Memory B cell (primary cell): Measurements from ENCODE around the gene ARHGAP29.

Experiments used
- ATAC-seq: fragments of 150-1000 bp; cut with Tn5 transposase; 2 replicates; pipeline ENCODE4 v1.10.0; 2021; ENCODE audit warnings: low read depth, mild to moderate bottlenecking, moderate library complexity
- DNase-seq, 2 donors: peaks; one replicate each; pipeline ENCODE4 v3.0.0; 2022; ENCODE audit warnings: low spot score in 2 of 2
- H3K27ac Mint-ChIP-seq: one replicate; pipeline ENCODE4 v1.8.0; 2022; ENCODE audit warnings: mild to moderate bottlenecking, moderate library complexity, mixed read lengths
- H3K27me3 Mint-ChIP-seq: one replicate; pipeline ENCODE4 v1.8.0; 2022; ENCODE audit warnings: mixed read lengths
- H3K36me3 Mint-ChIP-seq: one replicate; pipeline ENCODE4 v1.8.0; 2022; ENCODE audit warnings: mild to moderate bottlenecking, mixed read lengths
- H3K4me1 Mint-ChIP-seq: one replicate; pipeline ENCODE4 v1.8.0; 2022; ENCODE audit warnings: mixed read lengths
- H3K4me3 Mint-ChIP-seq: one replicate; pipeline ENCODE4 v1.8.0; 2022; ENCODE audit warnings: mild to moderate bottlenecking, moderate library complexity, mixed read lengths
- H3K9me3 Mint-ChIP-seq: one replicate; pipeline ENCODE4 v1.8.0; 2022; ENCODE audit warnings: mixed read lengths

Gene ARHGAP29

DNA sequence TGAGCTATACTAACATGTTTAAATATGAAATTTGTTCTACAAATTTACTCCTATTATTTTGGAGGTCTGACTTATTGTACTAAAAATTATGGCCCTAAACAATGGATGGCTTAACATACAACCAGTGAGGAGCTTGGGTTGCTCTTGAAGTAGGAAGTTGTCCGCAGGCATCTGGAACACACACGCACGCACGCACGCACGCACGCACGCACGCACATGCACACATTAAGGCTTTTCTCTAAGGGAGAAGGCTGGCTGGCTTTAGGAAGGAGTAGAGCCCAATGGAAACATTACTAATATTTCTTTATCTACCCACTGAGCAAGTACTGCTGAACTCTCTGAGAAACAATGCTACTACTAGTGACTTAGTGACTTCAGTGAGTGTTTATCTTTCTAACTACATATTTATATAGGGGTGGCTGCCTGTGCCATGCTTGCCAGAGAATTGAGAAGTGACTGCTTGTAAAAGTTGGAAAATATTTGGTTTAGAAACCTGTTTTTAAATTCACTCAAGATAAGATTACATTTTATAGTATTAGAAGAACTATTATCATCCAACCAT lies 16.2 kb upstream of the ARHGAP29 start:
- Mint-ChIP-seq H3K4me3 (no peak overlapping the region), H3K9me3 (no peaks in the 10 kb centered on the region), H3K27ac (no peak overlapping the region), H3K27me3 (peaks cover 5% of the 10 kb centered on the region), H3K4me1 (no peaks in the 10 kb centered on the region), H3K36me3 (no peaks in the 10 kb centered on the region)
- DNase-seq (no peak), ATAC-seq (no peak)

DNA sequence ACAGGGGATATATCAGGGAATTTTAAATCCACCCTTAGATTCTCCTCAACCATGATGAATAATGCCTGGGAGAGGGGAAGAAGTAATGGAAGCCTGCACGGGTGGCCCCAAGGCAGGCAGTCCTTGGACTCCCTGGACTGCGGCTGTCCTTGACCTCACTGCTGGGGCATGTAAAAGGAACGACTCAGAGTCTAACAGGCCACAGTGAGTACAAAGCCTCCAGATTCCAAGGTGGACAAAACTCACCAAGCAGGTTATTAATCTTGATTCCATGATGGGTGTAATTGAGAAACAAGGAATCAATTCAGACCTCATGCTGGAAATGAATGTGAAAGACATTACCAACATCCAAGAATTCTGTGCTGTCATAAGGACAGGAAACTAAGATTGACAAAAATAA lies 13.0 kb upstream of the ARHGAP29 start:
- Mint-ChIP-seq H3K4me3 (no peak overlapping the region), H3K27me3 (peaks cover 20% of the 10 kb centered on the region), H3K27ac (no peak overlapping the region), H3K4me1 (peaks cover 10% of the 10 kb centered on the region), H3K9me3 (no peaks in the 10 kb centered on the region), H3K36me3 (peaks cover 2% of the 10 kb centered on the region)
- DNase-seq (no peak), ATAC-seq (no peak)

DNA sequence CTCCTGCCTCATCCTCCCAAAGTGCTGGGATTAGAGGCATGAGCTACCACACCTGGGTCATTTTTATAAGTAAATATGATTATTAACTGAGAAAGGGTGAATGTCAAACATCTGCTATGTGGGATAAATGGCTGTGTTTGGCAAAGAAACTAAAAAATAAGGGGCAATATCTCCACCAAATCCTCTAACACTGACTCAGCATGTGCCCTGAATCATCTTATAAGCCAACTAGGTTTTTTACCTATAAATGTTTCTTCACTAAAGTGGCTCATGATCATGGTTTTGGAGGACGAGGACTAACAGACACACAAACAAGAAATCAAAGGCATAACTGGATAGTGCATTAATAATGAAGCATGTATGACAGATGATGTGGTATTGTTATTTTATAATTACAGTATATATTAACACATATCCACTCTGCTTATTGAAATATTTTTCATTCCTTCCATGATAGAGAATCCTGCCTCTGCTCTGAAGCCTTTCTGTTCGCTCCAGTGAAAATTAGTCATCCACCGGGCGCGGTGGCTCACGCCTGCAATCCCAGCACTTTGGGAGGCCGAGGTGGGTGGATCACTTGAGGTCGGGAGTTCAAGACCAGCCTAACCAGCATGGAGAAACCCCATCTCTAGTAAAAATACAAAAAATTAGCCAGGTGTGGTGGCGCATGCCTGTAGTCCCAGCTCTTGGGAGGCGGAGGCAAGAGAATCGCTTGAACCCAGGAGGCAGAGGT lies 11.7 kb upstream of the ARHGAP29 start:
- Mint-ChIP-seq H3K27me3 (peaks cover 20% of the 10 kb centered on the region), H3K4me1 (peaks cover 10% of the 10 kb centered on the region), H3K9me3 (no peaks in the 10 kb centered on the region), H3K27ac (no peak overlapping the region), H3K36me3 (peaks cover 2% of the 10 kb centered on the region), H3K4me3 (no peak overlapping the region)
- DNase-seq (no peak), ATAC-seq (no peak)

- DNase-seq: peak in 1 of 2 donors; percentile 22
- Mint-ChIP-seq H3K36me3 (peaks cover 2% of the 10 kb centered on the region), H3K9me3 (peaks cover 5% of the 10 kb centered on the region), H3K4me3 (peak overlapping the region; percentile 78), H3K27me3 (peaks cover 25% of the 10 kb centered on the region), H3K4me1 (peaks cover 10% of the 10 kb centered on the region), H3K27ac (no peak overlapping the region)
- peak; percentile 77 for ATAC-seq
Observed at GRCh38 chr1:94247138-94248094, 10.0 kb upstream of the ARHGAP29 start.

GRCh38 chr1:94246692-94247137 lies 9.3 kb upstream of the ARHGAP29 start:
- peaks cover 2% of the 10 kb centered on the region for H3K36me3 Mint-ChIP-seq
- peaks cover 6% of the 10 kb centered on the region for H3K9me3 Mint-ChIP-seq
- H3K27me3 Mint-ChIP-seq: peaks cover 24% of the 10 kb centered on the region
- DNase-seq (no peak), ATAC-seq (no peak)
- H3K4me1 Mint-ChIP-seq: peaks cover 10% of the 10 kb centered on the region
- peak overlapping the region; percentile 67 for H3K4me3 Mint-ChIP-seq
- H3K27ac Mint-ChIP-seq: no peak overlapping the region

DNA sequence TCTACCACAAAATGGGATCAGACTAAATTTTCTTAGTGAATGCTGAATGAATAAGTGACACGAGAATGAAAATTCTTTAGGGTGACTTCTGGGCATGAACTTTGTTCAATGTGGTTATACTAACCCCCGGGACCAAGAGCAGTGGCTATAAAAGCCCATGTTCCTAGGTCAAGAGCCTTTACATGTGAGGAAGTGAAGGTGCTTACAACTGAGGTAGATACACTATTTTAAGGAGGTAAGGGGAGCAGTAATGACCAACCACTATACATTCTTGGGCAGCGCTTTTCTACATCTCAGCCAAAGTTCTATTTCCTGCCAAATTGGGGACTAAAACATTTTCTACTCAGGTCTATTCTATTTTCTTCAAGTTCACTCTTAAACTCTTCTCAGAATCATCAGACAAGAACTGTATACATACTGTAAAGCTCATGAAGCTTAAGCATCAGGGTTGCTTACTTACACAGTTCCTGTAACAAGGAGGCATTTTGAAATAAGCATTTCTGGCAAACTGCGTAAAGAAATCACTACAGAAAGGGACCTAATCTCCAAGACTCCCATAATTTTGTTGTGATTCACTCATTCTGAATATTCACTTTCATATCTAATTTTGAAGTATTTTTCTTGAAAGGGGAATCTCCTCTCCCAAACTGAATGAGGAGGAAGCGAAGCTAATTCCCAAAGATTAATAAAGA lies 8.5 kb upstream of the ARHGAP29 start:
- peak overlapping the region; percentile 67 for H3K4me3 Mint-ChIP-seq
- no peak for DNase-seq
- peaks cover 22% of the 10 kb centered on the region for H3K27me3 Mint-ChIP-seq
- peaks cover 2% of the 10 kb centered on the region for H3K36me3 Mint-ChIP-seq
- peaks cover 6% of the 10 kb centered on the region for H3K9me3 Mint-ChIP-seq
- no peak for ATAC-seq
- peaks cover 10% of the 10 kb centered on the region for H3K4me1 Mint-ChIP-seq
- H3K27ac Mint-ChIP-seq: no peak overlapping the region

DNA sequence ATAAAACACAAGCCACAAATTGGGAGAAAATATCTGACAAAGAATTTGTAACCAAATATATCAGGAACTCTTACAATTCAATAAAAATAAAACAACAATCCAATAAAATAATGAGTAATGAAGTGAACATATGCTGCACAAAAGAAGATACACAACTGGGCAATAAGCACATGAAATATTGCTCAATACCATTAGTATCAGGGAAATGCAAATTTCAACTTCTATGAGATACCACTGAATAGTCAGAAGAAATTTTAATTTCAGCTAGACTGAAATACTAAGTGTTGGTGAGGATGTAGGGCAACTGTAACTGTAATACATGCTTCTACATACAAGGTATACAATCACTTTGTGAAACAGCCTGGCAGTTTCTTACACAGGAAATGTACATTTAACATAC lies 7.4 kb upstream of the ARHGAP29 start:
- peaks cover 10% of the 10 kb centered on the region for H3K4me1 Mint-ChIP-seq
- H3K4me3 Mint-ChIP-seq: no peak overlapping the region
- H3K36me3 Mint-ChIP-seq: peaks cover 2% of the 10 kb centered on the region
- H3K27ac Mint-ChIP-seq: no peak overlapping the region
- peaks cover 6% of the 10 kb centered on the region for H3K9me3 Mint-ChIP-seq
- ATAC-seq (no peak), DNase-seq (no peak)
- peaks cover 22% of the 10 kb centered on the region for H3K27me3 Mint-ChIP-seq

GRCh38 chr1:94243665-94244064 lies 6.3 kb upstream of the ARHGAP29 start:
- H3K27me3 Mint-ChIP-seq: peaks cover 26% of the 10 kb centered on the region
- peaks cover 10% of the 10 kb centered on the region for H3K4me1 Mint-ChIP-seq
- DNase-seq: no peak
- no peak for ATAC-seq
- no peak overlapping the region for H3K4me3 Mint-ChIP-seq
- H3K27ac Mint-ChIP-seq: no peak overlapping the region
- peaks cover 6% of the 10 kb centered on the region for H3K9me3 Mint-ChIP-seq
- peaks cover 2% of the 10 kb centered on the region for H3K36me3 Mint-ChIP-seq

DNA sequence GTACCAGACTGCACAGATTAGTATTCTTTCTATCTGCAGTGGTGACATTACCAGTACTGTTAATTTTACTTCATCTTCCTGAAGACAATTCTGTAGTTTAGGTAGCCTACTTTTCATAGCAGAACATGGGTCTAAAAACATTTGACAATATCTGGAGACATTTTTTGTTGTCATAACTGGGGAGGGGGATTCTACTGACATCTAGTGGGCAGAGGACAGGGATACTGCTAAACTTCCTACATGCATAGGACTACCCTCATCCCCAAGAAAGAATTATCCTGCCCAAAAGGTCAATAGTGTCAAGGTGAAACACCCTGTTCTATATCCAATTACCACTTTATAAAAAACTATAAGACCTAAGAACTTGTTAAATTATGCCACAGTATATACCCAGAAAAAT lies 3.4 kb upstream of the ARHGAP29 start:
- ATAC-seq: no peak
- Mint-ChIP-seq H3K4me1 (peaks cover 3% of the 10 kb centered on the region), H3K27me3 (peaks cover 26% of the 10 kb centered on the region), H3K36me3 (no peaks in the 10 kb centered on the region), H3K9me3 (peaks cover 8% of the 10 kb centered on the region), H3K4me3 (no peak overlapping the region), H3K27ac (no peak overlapping the region)
- DNase-seq: no peak

DNA sequence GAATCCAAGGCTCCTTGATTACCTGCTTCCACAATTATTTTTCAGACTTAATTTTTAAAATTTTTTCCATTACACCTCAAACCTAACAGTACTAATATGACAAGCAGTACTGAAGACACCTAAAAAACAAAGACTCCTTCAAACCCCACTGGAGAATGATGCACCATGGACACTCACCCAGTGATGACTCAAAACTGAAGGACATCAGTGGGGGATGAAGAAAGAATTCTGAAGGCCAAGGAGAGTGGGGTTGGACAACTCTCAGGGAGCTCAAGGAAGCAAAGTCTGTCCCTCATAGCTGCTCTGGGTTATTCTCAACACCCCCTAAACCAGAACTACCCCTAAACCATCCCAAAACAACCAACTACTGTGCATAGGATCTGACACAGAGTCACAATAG lies 2.4 kb upstream of the ARHGAP29 start:
- Mint-ChIP-seq H3K9me3 (peaks cover 8% of the 10 kb centered on the region), H3K36me3 (no peaks in the 10 kb centered on the region), H3K4me1 (peaks cover 3% of the 10 kb centered on the region), H3K27me3 (peaks cover 24% of the 10 kb centered on the region), H3K4me3 (no peak overlapping the region), H3K27ac (no peak overlapping the region)
- no peak for ATAC-seq
- no peak for DNase-seq

GRCh38 chr1:94239051-94239450 lies 1.7 kb upstream of the ARHGAP29 start:
- H3K27ac Mint-ChIP-seq: no peak overlapping the region
- H3K9me3 Mint-ChIP-seq: peaks cover 8% of the 10 kb centered on the region
- H3K27me3 Mint-ChIP-seq: peaks cover 26% of the 10 kb centered on the region
- DNase-seq (no peak), ATAC-seq (no peak)
- no peaks in the 10 kb centered on the region for H3K36me3 Mint-ChIP-seq
- H3K4me3 Mint-ChIP-seq: no peak overlapping the region
- H3K4me1 Mint-ChIP-seq: peaks cover 3% of the 10 kb centered on the region

GRCh38 chr1:94236630-94237290 lies 624 bp downstream of the ARHGAP29 start:
- ATAC-seq (peak; percentile 16), DNase-seq (no peak)
- Mint-ChIP-seq H3K27ac (no peak overlapping the region), H3K4me1 (peaks cover 3% of the 10 kb centered on the region), H3K9me3 (peaks cover 2% of the 10 kb centered on the region), H3K36me3 (no peaks in the 10 kb centered on the region), H3K4me3 (peak overlapping the region; percentile 52), H3K27me3 (peaks cover 31% of the 10 kb centered on the region)

DNA sequence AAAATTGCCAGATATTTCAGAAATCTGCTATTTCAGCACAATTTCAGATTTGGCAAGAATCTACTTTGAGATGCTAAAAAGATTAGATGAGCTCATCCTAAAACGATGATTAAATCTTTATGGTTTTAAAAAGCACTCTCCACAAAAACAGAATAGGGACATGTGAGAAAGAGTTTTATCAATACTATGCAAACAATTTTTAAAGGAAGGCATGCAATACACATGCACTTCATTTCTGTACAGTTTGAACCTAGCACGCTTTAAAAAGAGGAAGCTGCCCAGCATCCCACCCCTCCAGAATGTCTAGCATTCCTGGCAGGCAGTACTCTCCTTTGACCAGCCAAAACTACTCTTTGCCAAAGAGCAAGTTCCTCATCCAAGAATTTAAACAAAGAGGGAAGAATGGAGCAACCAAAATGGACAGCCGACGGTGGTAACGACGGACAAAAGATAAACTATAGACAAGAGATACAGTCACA lies 1.3 kb downstream of the ARHGAP29 start:
- peak overlapping the region; percentile 52 for H3K4me3 Mint-ChIP-seq
- ATAC-seq (no peak), DNase-seq (no peak)
- H3K27me3 Mint-ChIP-seq: peaks cover 32% of the 10 kb centered on the region
- H3K36me3 Mint-ChIP-seq: no peaks in the 10 kb centered on the region
- H3K27ac Mint-ChIP-seq: no peak overlapping the region
- H3K4me1 Mint-ChIP-seq: peaks cover 3% of the 10 kb centered on the region
- H3K9me3 Mint-ChIP-seq: peaks cover 2% of the 10 kb centered on the region
